Glutamatergic neuron (in vitro differentiated cells): ENCODE data around the gene OSBPL9. TPM values are rescaled to one million over a fixed set of nuclear protein-coding genes. Genes with fewer than 3 reads are reported as not detected.

Source experiments
- DNase-seq: peaks from one replicate; pipeline ENCODE4 v3.0.0; 2022
- H3K27ac Mint-ChIP-seq: one replicate; pipeline ENCODE4 v1.8.0; 2020; ENCODE audit warnings: mild to moderate bottlenecking, mixed read lengths, inconsistent platforms; ENCODE audit not compliant: unreplicated experiment
- H3K27me3 Mint-ChIP-seq: one replicate; pipeline ENCODE4 v1.8.0; 2020; ENCODE audit warnings: mild to moderate bottlenecking, moderate library complexity, mixed read lengths, inconsistent platforms; ENCODE audit not compliant: unreplicated experiment
- H3K36me3 Mint-ChIP-seq: one replicate; pipeline ENCODE4 v1.8.0; 2020; ENCODE audit warnings: mild to moderate bottlenecking, mixed read lengths, inconsistent platforms; ENCODE audit not compliant: unreplicated experiment
- H3K4me1 Mint-ChIP-seq: one replicate; pipeline ENCODE4 v1.8.0; 2020; ENCODE audit warnings: mild to moderate bottlenecking, low read depth, mixed read lengths, inconsistent platforms; ENCODE audit not compliant: unreplicated experiment
- H3K4me3 Mint-ChIP-seq: one replicate; pipeline ENCODE4 v1.8.0; 2020; ENCODE audit warnings: mild to moderate bottlenecking, mixed read lengths, inconsistent platforms; ENCODE audit not compliant: unreplicated experiment
- H3K9me3 Mint-ChIP-seq: one replicate; pipeline ENCODE4 v1.8.0; 2020; ENCODE audit warnings: mild to moderate bottlenecking, moderate library complexity, mixed read lengths, inconsistent platforms; ENCODE audit not compliant: unreplicated experiment
- total RNA-seq: library from RNA; stranded (reverse); fragmentation: NEBNext Ultra II Directional; extraction: Animal tissue kit (Norgen Biotek cat#: 25700); gene quantifications from one replicate; pipeline ENCODE4 v1.2.1, GENCODE V29; 2021; ENCODE audit not compliant: unreplicated experiment
- TF ChIP-seq, protein P1 (sequence below): fragments of 200-600 bp; sonication (generic); IDR thresholded peaks from one replicate; pipeline ENCODE4 v1.5.0; 2021; ENCODE audit not compliant: partially characterized antibody, unreplicated experiment

OSBPL9 gene
- total RNA-seq, 1 donor from 2014 or later, result 84.6 TPM

GRCh38 chr1:51592711-51593110 is 24.2 kb upstream of the OSBPL9 start:
- no peaks in the 10 kb centered on the region for H3K27me3 Mint-ChIP-seq
- H3K27ac Mint-ChIP-seq, result no peak overlapping the region
- no peak overlapping the region for H3K4me3 Mint-ChIP-seq
- no peak for DNase-seq
- TF ChIP-seq, protein P1, sequence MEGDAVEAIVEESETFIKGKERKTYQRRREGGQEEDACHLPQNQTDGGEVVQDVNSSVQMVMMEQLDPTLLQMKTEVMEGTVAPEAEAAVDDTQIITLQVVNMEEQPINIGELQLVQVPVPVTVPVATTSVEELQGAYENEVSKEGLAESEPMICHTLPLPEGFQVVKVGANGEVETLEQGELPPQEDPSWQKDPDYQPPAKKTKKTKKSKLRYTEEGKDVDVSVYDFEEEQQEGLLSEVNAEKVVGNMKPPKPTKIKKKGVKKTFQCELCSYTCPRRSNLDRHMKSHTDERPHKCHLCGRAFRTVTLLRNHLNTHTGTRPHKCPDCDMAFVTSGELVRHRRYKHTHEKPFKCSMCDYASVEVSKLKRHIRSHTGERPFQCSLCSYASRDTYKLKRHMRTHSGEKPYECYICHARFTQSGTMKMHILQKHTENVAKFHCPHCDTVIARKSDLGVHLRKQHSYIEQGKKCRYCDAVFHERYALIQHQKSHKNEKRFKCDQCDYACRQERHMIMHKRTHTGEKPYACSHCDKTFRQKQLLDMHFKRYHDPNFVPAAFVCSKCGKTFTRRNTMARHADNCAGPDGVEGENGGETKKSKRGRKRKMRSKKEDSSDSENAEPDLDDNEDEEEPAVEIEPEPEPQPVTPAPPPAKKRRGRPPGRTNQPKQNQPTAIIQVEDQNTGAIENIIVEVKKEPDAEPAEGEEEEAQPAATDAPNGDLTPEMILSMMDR, result no peak
- H3K4me1 Mint-ChIP-seq, result no peaks in the 10 kb centered on the region
- no peaks in the 10 kb centered on the region for H3K9me3 Mint-ChIP-seq
- H3K36me3 Mint-ChIP-seq, result no peaks in the 10 kb centered on the region

- H3K27ac Mint-ChIP-seq, result no peak overlapping the region
- TF ChIP-seq, protein P1, result no peak
- H3K27me3 Mint-ChIP-seq, result peaks cover 2% of the 10 kb centered on the region
- H3K4me1 Mint-ChIP-seq, result no peaks in the 10 kb centered on the region
- no peak overlapping the region for H3K4me3 Mint-ChIP-seq
- no peak for DNase-seq
- H3K36me3 Mint-ChIP-seq, result no peaks in the 10 kb centered on the region
- H3K9me3 Mint-ChIP-seq, result no peaks in the 10 kb centered on the region
These were observed 22.2 kb upstream of the OSBPL9 start for GRCh38 chr1:51594716-51595115.

DNA sequence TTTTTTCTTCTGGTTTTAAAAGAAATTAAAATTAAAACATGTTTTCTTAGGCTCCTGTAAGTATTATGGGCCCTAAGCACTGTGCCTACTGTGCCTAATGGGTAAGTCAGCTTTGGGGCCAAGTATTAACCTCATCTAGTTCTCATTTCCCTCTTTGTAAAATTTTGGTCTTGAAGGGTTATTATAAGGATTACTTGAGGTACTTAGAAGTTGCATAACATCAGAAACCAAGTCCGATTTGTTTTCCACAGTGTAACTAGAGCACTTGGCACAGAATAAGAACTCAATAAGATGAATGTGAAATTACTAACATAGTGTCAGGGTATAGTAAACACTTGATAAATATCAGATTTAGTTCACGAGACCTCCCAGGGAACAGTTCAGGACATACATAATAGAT is 16.4 kb upstream of the OSBPL9 start:
- H3K27me3 Mint-ChIP-seq, result peaks cover 2% of the 10 kb centered on the region
- no peaks in the 10 kb centered on the region for H3K36me3 Mint-ChIP-seq
- H3K4me1 Mint-ChIP-seq, result no peaks in the 10 kb centered on the region
- H3K27ac Mint-ChIP-seq, result no peak overlapping the region
- no peak overlapping the region for H3K4me3 Mint-ChIP-seq
- TF ChIP-seq, protein P1, result no peak
- DNase-seq, result no peak
- no peaks in the 10 kb centered on the region for H3K9me3 Mint-ChIP-seq

- H3K36me3 Mint-ChIP-seq, result no peaks in the 10 kb centered on the region
- DNase-seq, result no peak
- H3K4me1 Mint-ChIP-seq, result no peaks in the 10 kb centered on the region
- peaks cover 2% of the 10 kb centered on the region for H3K27me3 Mint-ChIP-seq
- H3K9me3 Mint-ChIP-seq, result no peaks in the 10 kb centered on the region
- no peak overlapping the region for H3K27ac Mint-ChIP-seq
- H3K4me3 Mint-ChIP-seq, result no peak overlapping the region
- TF ChIP-seq, protein P1, result no peak
These were observed 15.9 kb upstream of the OSBPL9 start for GRCh38 chr1:51600965-51601364.

DNA sequence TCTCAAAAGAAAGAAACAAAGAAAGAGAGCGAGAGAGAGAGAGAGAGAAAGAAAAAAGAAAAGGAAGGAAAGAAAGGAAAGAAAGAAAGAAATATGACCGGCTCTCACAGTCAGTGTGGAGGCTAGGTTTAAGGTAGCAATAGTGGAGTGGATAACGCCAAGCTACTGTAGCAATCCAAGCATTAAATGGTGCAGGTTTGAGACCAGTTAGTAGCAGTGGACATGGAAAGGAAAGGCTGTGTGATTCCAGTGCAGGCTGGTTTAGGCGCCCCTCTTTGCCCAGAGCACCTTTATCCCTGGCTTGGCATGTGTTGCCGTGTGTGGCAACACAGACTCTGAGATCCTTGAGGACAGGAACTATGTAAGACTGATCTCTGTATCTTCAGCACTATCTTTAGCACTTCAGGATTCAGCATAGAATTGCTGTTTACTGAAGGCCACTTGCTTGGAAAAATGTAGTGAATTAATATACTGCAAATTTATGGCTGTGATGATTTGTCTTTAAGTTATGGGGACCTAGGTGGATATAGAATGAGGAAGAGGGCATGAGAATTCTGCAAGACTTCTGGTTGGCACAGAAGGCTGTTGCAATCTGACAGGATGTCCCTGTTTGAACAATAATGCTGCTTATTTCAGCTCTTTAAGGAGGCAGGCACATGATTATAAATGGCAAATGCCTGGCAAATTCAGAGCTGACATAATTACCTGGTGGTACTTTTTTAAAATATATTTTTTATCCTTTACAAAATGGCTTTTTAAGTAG is 10.8 kb upstream of the OSBPL9 start:
- Mint-ChIP-seq H3K9me3 (no peaks in the 10 kb centered on the region), H3K36me3 (no peaks in the 10 kb centered on the region), H3K27ac (no peak overlapping the region), H3K27me3 (no peaks in the 10 kb centered on the region), H3K4me3 (no peak overlapping the region), H3K4me1 (no peaks in the 10 kb centered on the region)
- TF ChIP-seq, protein P1, result no peak
- DNase-seq, result no peak
